ENCODE data around the gene RGPD5.
"Not testable (repeated sequence)": the region's sequence is repeated elsewhere in the genome, so short reads cannot be mapped to it uniquely, and the experiment has no call there.

Gene RGPD5

DNA sequence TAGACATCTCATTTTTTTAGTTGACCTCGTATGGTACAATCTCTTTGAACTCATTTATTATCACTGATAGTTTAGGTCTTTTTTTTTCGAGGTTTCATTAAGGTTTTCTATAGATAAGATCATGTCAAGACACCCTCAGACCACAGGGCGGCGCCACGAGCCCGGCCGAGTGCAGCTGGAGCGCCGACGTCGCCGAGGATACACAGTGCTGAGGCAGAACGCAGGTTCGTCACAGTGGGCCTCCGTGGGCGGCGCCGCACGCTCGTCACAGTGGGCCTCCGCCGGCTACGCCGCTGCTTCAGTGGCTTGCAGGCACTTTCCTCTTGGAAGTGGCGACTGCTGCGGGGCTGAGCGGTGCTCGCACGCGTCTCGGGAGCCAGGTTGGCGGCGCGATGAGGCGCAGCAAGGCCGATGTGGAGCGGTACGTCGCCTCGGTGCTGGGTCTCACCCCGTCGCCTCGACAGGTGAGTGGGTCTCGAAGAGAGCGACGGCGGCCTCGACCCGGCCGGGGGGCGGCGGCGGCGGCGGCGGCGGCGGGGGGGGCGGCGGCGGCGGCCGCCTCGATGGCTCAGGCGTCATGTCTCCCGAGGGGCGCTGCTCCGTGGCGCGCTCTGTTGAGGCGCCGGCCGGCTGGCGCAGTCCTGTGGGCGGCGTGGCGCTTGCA lies at the start of gene RGPD5:
Gene RGPD5 (plus strand): TSS at position 232 of the 664 bp plus-strand sequence. CDS start 161 bp downstream, at position 393.
- not testable (repeated sequence) for DNase-seq

- DNase-seq, result not testable (repeated sequence)
Observed at GRCh38 chr2:109751572-109751971, 42.5 kb upstream of the RGPD5 start.

DNA sequence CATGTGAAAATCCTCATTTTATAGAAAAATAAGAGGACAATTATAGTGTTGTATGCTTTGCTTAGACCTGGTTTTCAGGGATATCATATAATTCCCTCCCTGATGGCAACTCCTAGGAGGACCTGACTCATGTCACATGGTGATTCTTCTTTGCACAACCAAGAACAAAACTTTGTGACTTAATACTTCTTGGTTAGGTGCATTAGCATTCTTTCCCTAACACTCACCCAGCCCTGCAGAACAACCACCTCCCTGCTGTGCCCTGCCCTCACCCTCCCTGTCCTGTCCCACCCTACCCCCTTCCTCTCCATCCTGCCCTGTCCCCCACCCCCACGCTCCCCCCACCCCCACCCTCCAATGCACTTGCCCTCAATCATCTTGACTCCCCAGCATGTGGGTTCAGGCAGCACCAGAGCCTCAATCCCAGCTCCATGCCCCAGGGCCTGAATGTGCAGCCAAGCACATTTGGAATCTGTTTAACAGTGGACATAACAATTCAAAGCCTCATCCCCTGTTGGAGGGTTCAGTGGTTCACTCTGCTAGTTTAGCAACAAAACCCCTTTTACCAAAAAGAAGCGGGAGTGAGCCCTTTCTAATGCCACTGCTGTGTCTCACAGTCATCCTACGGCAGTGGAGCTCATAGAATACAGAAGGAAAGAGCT lies 36.8 kb upstream of the RGPD5 start:
- not testable (repeated sequence) for DNase-seq

GRCh38 chr2:109760265-109761042 lies 33.7 kb upstream of the RGPD5 start:
- not testable (repeated sequence) for DNase-seq

- not testable (repeated sequence) for DNase-seq
Observed at GRCh38 chr2:109761043-109761454, 33.1 kb upstream of the RGPD5 start.

- not testable (repeated sequence) for DNase-seq
Observed at GRCh38 chr2:109761976-109762375, 32.1 kb upstream of the RGPD5 start.

DNA sequence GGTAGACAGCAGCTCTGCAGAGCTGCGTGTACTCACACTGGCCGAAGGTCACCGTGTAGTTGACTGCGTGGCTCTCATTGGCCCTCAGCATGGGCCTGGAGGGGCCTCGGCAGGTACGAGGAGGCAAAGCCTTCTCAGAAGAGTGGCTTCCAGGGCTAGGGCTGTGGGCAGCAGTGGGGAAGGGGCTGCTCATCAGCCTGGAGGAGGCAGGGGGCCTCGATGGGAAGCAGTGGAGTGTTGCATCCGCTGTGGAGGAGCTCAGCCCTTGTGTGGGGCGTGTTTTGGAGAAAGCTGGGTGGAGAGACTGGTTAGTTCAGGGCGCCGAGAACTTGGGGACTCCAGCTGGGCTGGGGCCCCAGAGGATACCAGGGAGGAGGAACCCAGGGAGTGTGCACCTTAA lies 28.0 kb upstream of the RGPD5 start:
- not testable (repeated sequence) for DNase-seq

- not testable (repeated sequence) for DNase-seq
Observed at GRCh38 chr2:109766886-109767578, 27.1 kb upstream of the RGPD5 start.

DNA sequence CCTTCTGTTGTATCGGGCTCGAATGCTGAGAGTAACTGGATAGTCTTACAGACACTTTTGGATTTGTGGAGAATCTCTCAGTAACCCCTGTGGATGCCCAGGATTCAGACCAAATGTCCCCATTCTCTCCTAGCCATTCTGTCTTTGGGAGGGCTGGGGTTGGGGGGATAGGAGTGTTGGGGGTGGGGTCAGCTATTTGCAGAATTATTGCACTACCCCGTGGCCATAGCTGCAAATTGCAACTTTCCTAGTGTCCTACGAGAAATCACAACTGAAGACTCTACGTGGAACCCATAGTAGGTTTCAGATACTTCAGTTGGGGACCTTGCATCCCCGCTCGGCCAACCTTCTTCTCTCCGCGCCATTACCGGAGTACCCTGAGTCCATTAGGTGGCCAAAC lies 25.2 kb upstream of the RGPD5 start:
- DNase-seq, result not testable (repeated sequence)

DNA sequence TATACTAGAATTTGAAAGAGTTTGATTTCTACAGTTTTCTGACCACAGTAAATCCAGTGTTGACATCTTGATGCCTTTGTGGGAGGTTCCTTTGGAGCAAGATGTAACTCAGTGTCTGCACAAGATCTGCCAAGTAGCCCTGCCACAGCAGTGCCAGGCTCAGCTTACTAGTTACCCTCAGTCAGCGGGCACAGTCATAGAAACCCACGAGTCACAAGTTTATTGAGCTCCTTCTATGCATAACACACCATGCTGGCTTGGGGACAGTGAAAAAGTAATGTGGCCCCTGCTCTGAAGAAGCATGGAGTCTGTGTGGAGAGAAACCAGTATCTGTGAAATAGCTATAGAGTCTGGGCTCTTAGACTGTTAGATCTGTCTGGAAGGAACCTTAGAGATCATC lies 15.0 kb upstream of the RGPD5 start:
- DNase-seq, result not testable (repeated sequence)

DNA sequence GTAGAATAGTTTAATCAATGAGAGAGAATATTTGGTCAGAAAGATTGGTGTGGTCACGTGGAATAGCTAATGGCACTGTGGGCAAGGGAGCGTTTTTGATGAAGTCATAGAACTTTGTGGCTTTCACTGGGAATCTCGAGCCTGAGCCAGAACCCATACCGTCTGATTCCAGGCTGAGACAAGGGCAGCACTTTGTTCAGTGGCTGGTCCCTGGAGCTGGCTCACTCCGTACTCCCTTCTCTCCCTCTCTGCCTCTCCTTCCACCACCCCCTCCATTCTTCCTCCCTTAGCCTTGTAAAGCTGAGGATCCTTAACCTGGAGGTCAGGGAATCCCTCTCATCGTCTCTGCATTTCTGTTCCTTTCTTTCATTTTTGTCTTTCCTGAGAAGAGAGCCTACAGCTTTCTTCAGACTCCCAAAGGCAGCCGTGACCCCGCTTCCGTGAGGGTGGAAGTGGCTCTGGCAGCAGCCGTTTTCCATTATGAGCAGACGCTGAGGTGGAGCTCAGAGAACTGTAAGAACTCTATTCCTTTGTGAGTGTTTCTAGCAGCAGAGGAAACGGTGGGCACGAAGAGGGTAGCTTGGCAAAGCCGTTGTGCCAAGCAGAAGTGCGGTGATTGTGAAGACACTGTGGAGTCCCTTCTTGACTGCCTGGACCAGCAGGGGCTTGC lies 12.8 kb upstream of the RGPD5 start:
- DNase-seq, result not testable (repeated sequence)

GRCh38 chr2:109782446-109782993 lies 11.6 kb upstream of the RGPD5 start:
- DNase-seq, result not testable (repeated sequence)

DNA sequence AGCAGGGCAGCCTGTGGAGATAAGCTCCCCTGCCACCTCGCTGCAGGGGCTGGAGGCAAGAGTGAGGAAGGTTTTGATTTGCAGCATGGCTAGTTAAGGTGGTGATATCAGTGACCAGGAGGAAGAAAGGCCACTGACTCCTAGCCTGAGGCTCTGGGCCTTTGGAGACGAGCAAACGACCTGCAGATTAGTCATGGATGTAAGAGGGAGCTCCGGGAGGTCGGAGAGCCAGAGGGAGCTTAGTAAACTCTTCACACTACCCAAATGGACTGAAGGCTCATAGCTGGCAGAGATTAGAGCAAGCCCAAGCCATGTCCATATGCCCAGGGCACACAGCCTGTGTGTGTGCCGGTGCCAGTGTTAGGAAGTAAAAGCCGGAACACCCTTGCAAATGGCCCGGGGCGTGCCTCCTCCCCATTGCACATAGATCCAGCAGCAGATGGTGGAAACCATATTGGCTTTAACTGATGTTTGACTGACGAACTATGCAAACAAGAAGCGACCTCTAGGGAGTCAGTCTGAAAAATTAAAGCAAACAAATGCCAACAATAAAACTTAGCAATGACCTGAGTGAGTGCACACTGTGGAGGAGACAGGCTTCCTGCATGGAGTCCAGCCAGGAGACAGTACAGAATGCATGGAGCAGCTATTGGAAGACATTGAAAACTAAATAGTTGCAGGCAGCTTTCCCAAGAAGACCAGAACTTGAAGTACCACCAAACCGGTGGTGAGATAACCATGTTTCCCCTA lies 2.4 kb upstream of the RGPD5 start:
- DNase-seq, result not testable (repeated sequence)

GRCh38 chr2:109792659-109793058 lies 1.4 kb upstream of the RGPD5 start:
- not testable (repeated sequence) for DNase-seq

DNA sequence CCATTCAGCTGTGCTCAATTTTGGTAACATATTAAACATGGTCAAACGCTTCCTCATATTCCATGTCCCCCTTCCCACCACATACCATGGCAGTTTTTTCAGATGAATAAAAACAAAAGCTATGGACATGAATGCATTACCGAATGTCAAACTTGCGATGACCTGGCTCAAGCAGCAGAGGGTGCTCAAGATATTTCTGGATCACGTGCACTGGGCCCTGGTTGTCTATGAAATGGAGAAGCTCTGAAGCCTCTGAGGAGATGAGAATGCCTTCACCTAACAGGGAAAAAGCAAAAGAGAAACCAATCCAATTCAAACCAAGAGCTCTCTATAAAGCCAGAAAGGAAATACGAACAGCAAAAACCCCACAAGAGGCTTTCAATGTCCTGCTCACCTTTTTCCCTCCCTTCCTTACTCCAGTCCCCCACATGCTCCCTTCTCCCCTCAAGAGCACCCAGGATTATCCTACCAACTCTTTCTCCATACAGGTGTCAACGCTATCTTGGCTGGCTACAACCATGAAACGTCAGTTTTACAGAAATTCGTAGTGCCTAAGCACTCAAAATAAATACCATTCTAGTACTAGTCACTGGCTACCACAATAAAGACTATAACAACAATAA lies 77.1 kb downstream of the RGPD5 start:
- DNase-seq, result not testable (repeated sequence)

DNA sequence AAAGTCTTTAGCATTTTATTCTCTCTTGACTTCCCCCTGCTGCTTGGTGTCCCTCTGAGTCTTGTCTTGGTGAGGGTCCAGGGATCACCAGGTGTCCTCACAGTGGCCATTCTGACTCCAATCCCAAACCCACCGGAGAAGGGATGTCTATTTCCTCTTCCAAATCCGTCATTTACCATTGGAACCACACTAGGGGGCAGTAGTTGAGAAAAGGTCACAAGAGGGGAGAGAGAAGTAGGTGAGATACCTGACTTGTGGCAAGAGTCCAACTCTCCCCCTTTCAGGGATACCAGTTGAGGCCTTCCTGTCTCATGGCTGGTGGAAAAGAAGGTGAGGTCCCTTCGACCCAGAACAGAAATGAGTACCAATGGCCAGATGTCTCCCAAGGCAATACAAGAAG lies 82.5 kb downstream of the RGPD5 start:
- DNase-seq, result not testable (repeated sequence)

DNA sequence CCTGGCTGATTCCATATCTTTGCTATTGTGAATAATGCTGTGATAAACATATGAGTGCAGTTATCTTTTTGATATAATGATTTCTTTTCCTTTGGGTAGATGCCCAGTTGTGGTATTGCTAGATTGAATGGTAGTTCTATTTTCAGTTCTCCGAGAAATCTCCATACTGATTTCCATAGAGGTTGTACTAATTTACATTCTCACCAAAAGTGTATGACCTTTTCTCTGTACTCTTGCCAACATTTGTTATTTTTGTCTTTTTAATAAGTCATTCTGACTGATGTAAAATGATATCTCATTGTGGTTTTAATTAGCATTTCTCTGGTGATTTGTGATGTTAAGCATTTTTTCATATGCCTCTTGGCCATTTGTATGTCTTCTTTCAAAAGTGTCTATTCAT lies 88.0 kb downstream of the RGPD5 start:
- not testable (repeated sequence) for DNase-seq

DNA sequence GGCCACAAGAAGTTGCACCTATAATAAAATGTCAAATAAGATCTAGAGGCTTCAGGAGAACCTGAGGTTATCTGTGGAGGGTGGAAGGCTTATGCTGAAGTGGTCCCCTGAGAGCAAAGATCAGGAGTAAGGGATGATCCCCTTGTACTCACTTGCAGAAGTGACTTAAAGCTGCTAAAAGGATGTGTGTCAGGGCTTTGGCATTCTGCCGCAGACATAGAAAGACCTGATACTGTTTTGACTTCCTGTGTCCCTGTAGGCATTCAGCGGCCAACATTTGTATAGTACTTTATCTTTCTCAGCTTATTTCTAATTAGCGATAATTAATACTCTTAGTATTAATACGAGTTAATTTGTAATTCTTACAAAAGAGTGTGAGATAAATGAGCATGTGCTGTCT lies 94.3 kb downstream of the RGPD5 start:
- not testable (repeated sequence) for DNase-seq

- not testable (repeated sequence) for DNase-seq
Observed at GRCh38 chr2:109889909-109890308, 95.8 kb downstream of the RGPD5 start.

DNA sequence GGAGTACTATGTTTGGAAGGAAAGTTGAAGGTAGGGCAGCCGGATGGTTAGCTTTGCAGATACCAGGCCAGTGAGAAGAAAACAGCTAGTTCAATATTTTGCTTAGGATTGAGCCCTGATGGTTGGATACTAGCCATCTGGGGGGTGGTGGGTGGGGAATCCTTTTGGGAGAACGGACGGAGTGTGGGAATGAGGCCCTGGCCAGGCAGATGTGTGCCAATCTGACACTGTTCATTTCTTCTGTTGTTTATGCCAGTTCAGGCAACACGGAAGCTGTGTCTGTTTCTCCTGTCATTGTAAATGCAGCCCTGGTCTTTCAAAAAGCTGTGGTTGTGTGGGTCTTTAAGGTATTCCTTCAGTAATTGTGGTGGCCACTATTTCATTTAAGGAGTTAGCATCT lies 96.9 kb downstream of the RGPD5 start:
- DNase-seq, result not testable (repeated sequence)

- DNase-seq, result not testable (repeated sequence)
Observed at GRCh38 chr2:109893736-109894135, 99.6 kb downstream of the RGPD5 start.

All from Kasumi-1 (cell line).